Thyroid gland (tissue), 4 donors: Measurements from ENCODE around the gene SHPK.

ENCODE experiments used
- POLR2A ChIP-seq, 2 donors: fragments of 450-650 bp; IDR thresholded peaks; one replicate each; pipeline ENCODE4 v1.6.1; 2017; ENCODE audit warnings: antibody characterized with exemption in 2 of 2, mild to moderate bottlenecking in 2 of 2, moderate library complexity in 1 of 2
- TF ChIP-seq, protein P1 (sequence below), 6 experiments: fragments of 200-600 bp in 3 of 6; fragments of 450-650 bp in 3 of 6; sonication (generic) in 3 of 6; IDR thresholded peaks; one replicate each; pipeline ENCODE4 v1.5.1; 2016 to 2019; ENCODE audit warnings: antibody characterized with exemption in 6 of 6, mild to moderate bottlenecking in 2 of 6, inconsistent platforms in 1 of 6, moderate library complexity in 1 of 6

DNA sequence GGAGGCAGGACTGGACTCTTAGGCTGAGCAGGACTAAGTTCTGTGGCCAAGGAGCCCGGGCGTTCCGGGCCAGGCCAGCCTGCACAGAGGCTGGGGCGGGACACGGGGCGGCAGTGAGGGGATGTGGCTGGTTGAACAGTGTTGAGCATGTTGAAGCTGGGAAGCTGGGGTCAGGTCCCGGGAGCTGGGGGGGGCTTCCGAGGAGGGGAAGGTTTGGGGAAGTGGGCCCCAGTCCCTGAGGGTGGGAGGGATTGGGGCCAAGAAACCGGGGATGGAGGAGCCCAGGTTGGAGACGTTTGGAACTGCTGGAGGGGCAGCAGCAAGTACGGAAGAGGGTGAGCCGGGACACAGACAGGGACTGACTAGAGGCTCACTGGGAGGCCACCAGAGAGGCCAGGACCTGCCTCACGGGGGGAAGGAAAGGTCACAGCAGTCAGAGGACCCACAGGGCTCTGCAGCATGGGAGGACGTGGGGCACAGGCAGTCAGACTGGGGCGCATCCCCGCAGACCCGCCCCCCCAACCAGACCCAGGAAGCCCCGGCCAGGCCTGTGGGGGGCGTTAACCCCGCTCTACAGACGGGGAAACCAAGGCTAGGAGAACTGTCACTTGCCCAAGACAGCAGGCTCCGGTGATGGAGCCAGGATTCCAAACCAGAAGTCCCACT lies 22.9 kb upstream of the SHPK start:
- TF ChIP-seq, protein P1, sequence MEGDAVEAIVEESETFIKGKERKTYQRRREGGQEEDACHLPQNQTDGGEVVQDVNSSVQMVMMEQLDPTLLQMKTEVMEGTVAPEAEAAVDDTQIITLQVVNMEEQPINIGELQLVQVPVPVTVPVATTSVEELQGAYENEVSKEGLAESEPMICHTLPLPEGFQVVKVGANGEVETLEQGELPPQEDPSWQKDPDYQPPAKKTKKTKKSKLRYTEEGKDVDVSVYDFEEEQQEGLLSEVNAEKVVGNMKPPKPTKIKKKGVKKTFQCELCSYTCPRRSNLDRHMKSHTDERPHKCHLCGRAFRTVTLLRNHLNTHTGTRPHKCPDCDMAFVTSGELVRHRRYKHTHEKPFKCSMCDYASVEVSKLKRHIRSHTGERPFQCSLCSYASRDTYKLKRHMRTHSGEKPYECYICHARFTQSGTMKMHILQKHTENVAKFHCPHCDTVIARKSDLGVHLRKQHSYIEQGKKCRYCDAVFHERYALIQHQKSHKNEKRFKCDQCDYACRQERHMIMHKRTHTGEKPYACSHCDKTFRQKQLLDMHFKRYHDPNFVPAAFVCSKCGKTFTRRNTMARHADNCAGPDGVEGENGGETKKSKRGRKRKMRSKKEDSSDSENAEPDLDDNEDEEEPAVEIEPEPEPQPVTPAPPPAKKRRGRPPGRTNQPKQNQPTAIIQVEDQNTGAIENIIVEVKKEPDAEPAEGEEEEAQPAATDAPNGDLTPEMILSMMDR (IDR thresholded peaks at IDR 0.05) = no peak
- TF ChIP-seq POLR2A (IDR thresholded peaks at IDR 0.05) = no peak
